MM.1S (cell line): ENCODE data around the gene TRHDE.

Source experiments
- DNase-seq: peaks from one replicate; pipeline ENCODE4 v3.0.0-alpha.2; 2015
- H2AFZ ChIP-seq: fragments of 300-600 bp; sonication (generic); 2 replicates; pipeline ENCODE4 v1.6.0; 2016; ENCODE audit warnings: antibody characterized with exemption, low read length
- H3F3A ChIP-seq: fragments of 300-600 bp; sonication (generic); 2 replicates; pipeline ENCODE4 v1.6.1; 2016; ENCODE audit warnings: mild to moderate bottlenecking, antibody characterized with exemption, low read length, moderate library complexity, mixed read lengths; ENCODE audit not compliant: insufficient read depth
- H3K27ac ChIP-seq: fragments of 300-600 bp; sonication (generic); 2 replicates; pipeline ENCODE4 v1.5.1; 2016; ENCODE audit warnings: mild to moderate bottlenecking, low read length
- H3K27me3 ChIP-seq: fragments of 300-600 bp; sonication (generic); replicated peaks from 2 replicates; pipeline ENCODE4 v1.6.0; 2016; ENCODE audit warnings: low read length; ENCODE audit not compliant: insufficient read depth
- H3K36me3 ChIP-seq: fragments of 300-600 bp; sonication (generic); replicated peaks from 2 replicates; pipeline ENCODE4 v1.6.1; 2016; ENCODE audit warnings: mild to moderate bottlenecking, low read length, mixed read lengths; ENCODE audit not compliant: insufficient read depth
- H3K4me1 ChIP-seq: fragments of 300-600 bp; sonication (generic); 2 replicates; pipeline ENCODE4 v1.6.1; 2016; ENCODE audit warnings: low read length, mixed read lengths
- H3K4me2 ChIP-seq: fragments of 300-600 bp; sonication (generic); 2 replicates; pipeline ENCODE4 v1.6.0; 2016; ENCODE audit warnings: low read depth, low read length
- H3K4me3 ChIP-seq: fragments of 300-600 bp; sonication (generic); 2 replicates; pipeline ENCODE4 v1.5.1; 2016; ENCODE audit warnings: low read length, mixed read lengths
- H3K79me2 ChIP-seq: fragments of 300-600 bp; sonication (generic); 2 replicates; pipeline ENCODE4 v1.6.1; 2016; ENCODE audit warnings: mixed run types, low read length, mixed read lengths
- H3K9ac ChIP-seq: fragments of 300-600 bp; sonication (generic); 2 replicates; pipeline ENCODE4 v1.6.1; 2016; ENCODE audit warnings: low read length, mixed read lengths
- H3K9me2 ChIP-seq: fragments of 300-600 bp; sonication (generic); replicated peaks from 2 replicates; pipeline ENCODE4 v1.6.1; 2016; ENCODE audit warnings: mild to moderate bottlenecking, low read length, mixed read lengths; ENCODE audit not compliant: insufficient read depth
- H3K9me3 ChIP-seq: fragments of 300-600 bp; sonication (generic); replicated peaks from 2 replicates; pipeline ENCODE4 v1.6.1; 2016; ENCODE audit warnings: mild to moderate bottlenecking, low read length, mixed read lengths; ENCODE audit not compliant: insufficient read depth
- H4K20me1 ChIP-seq: fragments of 300-600 bp; sonication (generic); 2 replicates; pipeline ENCODE4 v1.6.1; 2016; ENCODE audit warnings: mild to moderate bottlenecking, low read length, moderate library complexity, mixed read lengths; ENCODE audit not compliant: insufficient read depth
- EZH2 ChIP-seq: fragments of 300-600 bp; sonication (generic); optimal IDR thresholded peaks from 2 replicates; pipeline ENCODE3; 2017; ENCODE audit warnings: low read depth, mild to moderate bottlenecking, antibody characterized with exemption, low read length, mixed read lengths
- EZH2phosphoT487 ChIP-seq: fragments of 300-600 bp; sonication (generic); IDR thresholded peaks from 2 replicates; pipeline ENCODE4 v1.6.1; 2018; ENCODE audit warnings: antibody characterized with exemption, low read length
- TF ChIP-seq, protein P1 (sequence below): fragments of 300-600 bp; sonication (generic); IDR thresholded peaks from 2 replicates; pipeline ENCODE4 v1.5.1; 2016; ENCODE audit warnings: antibody characterized with exemption, low read length, mixed read lengths

The TRHDE gene

DNA sequence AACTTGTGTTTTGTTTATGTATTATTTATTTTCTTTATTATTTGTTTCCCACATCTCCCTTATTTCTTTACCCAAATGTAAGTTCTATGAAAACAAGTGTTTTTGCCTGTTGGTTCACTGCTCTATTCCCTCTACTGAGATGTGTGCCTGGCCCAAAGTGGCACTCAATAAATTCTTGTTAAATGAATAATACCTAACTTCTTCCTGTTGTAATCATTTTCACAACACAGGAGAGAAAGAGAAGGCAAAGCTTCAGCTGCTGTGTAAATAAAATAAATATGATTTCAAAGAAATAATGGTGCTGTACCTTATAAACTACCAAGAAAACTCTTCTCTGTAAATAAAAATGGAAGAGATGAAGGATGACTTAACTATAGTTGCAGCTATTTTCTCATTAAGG, 116.2 kb downstream of the TRHDE start:
- no peak for DNase-seq
- H3K4me2 ChIP-seq, result no peak overlapping the region
- no peak overlapping the region for H2AFZ ChIP-seq
- no peaks in the 10 kb centered on the region for H3K27me3 ChIP-seq
- H3K9ac ChIP-seq, result no peak overlapping the region
- no peaks in the 10 kb centered on the region for H3K4me1 ChIP-seq
- no peaks in the 10 kb centered on the region for H4K20me1 ChIP-seq
- no peaks in the 10 kb centered on the region for H3K36me3 ChIP-seq
- H3K79me2 ChIP-seq, result no peaks in the 10 kb centered on the region
- no peaks in the 10 kb centered on the region for H3F3A ChIP-seq
- H3K27ac ChIP-seq, result no peak overlapping the region
- no peaks in the 10 kb centered on the region for H3K9me2 ChIP-seq
- TF ChIP-seq EZH2phosphoT487, result no peak
- TF ChIP-seq, protein P1, sequence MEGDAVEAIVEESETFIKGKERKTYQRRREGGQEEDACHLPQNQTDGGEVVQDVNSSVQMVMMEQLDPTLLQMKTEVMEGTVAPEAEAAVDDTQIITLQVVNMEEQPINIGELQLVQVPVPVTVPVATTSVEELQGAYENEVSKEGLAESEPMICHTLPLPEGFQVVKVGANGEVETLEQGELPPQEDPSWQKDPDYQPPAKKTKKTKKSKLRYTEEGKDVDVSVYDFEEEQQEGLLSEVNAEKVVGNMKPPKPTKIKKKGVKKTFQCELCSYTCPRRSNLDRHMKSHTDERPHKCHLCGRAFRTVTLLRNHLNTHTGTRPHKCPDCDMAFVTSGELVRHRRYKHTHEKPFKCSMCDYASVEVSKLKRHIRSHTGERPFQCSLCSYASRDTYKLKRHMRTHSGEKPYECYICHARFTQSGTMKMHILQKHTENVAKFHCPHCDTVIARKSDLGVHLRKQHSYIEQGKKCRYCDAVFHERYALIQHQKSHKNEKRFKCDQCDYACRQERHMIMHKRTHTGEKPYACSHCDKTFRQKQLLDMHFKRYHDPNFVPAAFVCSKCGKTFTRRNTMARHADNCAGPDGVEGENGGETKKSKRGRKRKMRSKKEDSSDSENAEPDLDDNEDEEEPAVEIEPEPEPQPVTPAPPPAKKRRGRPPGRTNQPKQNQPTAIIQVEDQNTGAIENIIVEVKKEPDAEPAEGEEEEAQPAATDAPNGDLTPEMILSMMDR, result no peak
- TF ChIP-seq EZH2, result no peak
- H3K9me3 ChIP-seq, result no peaks in the 10 kb centered on the region
- no peak overlapping the region for H3K4me3 ChIP-seq

DNA sequence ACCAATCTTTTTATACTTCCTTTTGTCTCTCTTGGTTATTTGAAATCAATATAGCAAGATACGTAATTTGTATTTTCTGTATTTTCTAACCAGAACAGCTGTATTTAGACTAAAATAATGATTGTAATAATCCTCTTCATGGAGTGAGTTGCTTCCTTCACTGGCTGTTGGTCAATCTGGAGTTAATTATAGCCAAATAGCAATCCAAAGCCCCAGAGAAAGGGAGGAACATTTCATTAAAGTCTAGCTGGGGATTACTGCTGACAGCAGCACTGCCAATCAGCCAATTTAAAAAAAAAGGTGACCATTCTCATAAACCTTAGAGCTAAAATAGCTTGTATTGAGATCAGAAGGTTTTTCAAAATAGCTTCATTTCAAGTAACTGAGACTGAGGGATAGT, 118.0 kb downstream of the TRHDE start:
- DNase-seq, result no peak
- Histone ChIP-seq H3K9me3 (no peaks in the 10 kb centered on the region), H3K27me3 (no peaks in the 10 kb centered on the region)

DNA sequence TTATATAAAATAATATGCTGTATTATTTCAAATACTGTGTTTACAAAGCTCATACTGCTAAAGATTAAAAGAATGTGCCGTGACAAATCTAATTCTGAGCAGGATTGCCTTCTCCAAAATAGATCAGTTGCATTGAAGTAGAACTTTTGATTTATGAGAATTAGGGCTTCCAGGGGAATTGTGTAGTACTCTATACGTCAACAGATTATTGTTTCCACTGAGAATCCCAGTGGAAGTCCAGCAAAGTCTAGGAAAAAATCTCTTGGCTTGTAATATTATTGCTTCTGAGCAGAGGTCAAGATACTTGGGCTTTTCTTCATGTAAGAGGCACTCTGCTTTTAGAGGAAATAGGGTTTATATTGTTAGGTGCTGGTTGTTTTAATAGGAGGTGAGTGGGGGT, 133.9 kb downstream of the TRHDE start:
- Histone ChIP-seq H3K4me2 (no peak overlapping the region), H3K36me3 (no peaks in the 10 kb centered on the region), H4K20me1 (no peaks in the 10 kb centered on the region), H3F3A (no peaks in the 10 kb centered on the region), H3K9me3 (no peaks in the 10 kb centered on the region), H3K4me1 (no peaks in the 10 kb centered on the region), H2AFZ (no peak overlapping the region), H3K27ac (no peak overlapping the region), H3K27me3 (no peaks in the 10 kb centered on the region), H3K9me2 (no peaks in the 10 kb centered on the region), H3K4me3 (no peak overlapping the region), H3K79me2 (no peaks in the 10 kb centered on the region), H3K9ac (no peak overlapping the region)
- no peak for DNase-seq
- TF ChIP-seq, protein P1, result no peak
- TF ChIP-seq EZH2, result no peak
- no peak for TF ChIP-seq EZH2phosphoT487

More for the DNA sequence above, 118.0 kb downstream of the TRHDE start:
- TF ChIP-seq EZH2, result no peak
- TF ChIP-seq, protein P1, result no peak
- TF ChIP-seq EZH2phosphoT487, result no peak
- no peak overlapping the region for H3K27ac ChIP-seq
- H3K4me3 ChIP-seq, result no peak overlapping the region
- no peaks in the 10 kb centered on the region for H3F3A ChIP-seq
- H4K20me1 ChIP-seq, result no peaks in the 10 kb centered on the region
- no peak overlapping the region for H3K9ac ChIP-seq
- H3K36me3 ChIP-seq, result no peaks in the 10 kb centered on the region
- H2AFZ ChIP-seq, result no peak overlapping the region
- no peak overlapping the region for H3K4me2 ChIP-seq
- H3K79me2 ChIP-seq, result no peaks in the 10 kb centered on the region
- H3K9me2 ChIP-seq, result no peaks in the 10 kb centered on the region
- H3K4me1 ChIP-seq, result no peaks in the 10 kb centered on the region
